NCI-H1417 treated with DMSO at 0.1 percent for 48 hours (cell line): ENCODE results near the gene ZNRF3.
"Not testable (repeated sequence)": the region's sequence is repeated elsewhere in the genome, so short reads cannot be mapped to it uniquely, and the experiment has no call there.

Source experiments
- DNase-seq: peaks from one replicate; lab custom pipeline; 2025; lab: John Stamatoyannopoulos, UW

Gene ZNRF3

DNA sequence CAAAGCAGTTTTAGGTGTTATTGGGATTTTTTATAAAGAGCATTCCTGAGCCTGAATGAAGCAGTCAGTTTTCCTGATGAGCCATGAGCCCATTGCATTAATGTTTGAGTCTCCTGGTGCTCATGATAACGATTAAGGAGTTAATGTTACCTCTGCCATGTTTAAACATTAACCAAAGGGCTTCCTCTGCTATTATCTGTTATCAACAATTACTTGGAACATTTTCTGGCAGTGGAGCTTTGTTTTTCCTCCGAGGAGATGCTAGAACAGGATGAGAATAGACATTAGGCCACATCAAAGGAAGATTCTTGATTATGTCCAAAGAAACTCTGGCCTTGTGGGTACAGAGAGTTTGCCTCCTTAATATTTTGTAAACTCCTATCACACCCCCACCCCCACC is 49.9 kb downstream of the ZNRF3 start:
- no peak for DNase-seq

DNA sequence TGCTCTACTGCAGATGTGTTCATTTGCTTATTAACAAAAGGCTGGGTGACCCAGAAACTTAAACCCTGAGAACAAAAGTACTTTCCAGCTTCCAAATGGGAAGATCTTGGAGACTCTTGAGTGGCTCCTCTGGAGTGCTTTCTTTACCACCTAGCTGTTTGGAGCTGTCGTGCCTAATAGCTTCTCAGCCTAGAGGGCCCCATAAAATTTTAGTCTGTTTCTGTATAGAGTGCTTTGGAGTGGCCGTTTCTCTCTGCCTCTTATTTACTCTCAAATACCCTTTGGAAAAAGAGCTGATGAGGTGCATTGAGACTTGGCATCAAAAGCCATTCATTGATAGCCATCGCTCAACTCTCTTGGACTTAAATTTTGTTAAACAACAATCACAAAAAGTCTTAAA is 50.7 kb downstream of the ZNRF3 start:
- DNase-seq = no peak

DNA sequence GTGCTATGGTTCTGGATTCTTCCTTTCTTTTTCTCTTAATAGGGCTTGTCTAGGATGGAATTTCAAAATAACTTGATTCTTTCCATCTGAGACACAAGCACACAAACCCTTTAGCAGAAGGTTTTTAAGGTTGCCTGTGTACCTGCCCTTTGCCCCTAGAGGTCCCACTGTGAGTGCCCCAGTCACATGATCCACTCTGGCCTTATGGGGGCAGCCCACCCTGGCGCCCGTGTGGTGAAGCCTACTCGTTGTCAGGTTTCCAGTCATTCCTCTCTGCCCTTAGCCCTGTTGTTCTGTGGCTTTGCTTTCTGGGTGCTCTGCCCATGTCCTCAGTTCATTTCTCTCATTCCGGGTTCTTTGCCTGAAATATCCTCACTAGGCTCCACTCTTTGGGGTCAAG is 51.8 kb downstream of the ZNRF3 start:
- DNase-seq = no peak

DNA sequence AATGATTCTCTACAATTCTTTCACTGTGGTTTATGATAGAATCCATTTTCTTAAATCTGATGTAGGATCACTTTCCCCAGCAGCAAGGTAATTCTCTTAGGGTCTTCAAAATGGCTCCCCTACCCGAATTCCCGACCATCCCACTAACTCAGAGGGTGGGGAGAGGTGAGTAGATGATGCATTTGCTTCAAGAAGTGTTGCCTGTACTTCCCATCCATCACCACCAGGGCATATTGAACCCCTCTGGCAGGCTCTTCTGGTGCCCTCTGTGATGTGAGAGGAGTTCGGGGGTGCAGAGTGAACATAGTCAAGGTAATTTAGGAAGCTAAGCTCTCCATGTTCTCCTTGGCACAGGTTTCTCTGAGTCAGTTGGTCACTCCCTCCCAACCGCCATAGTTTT is 52.3 kb downstream of the ZNRF3 start:
- DNase-seq = no peak

DNA sequence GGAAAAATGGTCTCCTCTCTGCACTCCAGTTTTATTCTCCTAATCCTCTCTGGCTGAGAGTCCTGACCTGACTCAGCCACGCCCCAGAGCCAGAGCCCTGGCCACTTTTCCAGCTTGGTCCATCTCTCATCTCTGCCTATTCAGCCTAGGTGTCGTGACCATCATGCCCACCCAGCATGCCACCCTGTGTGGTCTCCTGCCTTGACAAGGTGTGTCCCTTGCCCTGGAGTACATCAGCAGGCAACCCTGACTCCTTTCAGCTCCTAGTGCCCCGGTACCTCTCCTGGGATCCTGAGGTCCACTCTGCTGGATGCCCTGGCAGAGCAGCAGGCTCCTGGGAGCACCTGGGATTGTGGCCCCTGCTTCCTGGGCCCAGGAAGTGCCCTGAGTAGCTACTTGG is 52.8 kb downstream of the ZNRF3 start:
- no peak for DNase-seq

DNA sequence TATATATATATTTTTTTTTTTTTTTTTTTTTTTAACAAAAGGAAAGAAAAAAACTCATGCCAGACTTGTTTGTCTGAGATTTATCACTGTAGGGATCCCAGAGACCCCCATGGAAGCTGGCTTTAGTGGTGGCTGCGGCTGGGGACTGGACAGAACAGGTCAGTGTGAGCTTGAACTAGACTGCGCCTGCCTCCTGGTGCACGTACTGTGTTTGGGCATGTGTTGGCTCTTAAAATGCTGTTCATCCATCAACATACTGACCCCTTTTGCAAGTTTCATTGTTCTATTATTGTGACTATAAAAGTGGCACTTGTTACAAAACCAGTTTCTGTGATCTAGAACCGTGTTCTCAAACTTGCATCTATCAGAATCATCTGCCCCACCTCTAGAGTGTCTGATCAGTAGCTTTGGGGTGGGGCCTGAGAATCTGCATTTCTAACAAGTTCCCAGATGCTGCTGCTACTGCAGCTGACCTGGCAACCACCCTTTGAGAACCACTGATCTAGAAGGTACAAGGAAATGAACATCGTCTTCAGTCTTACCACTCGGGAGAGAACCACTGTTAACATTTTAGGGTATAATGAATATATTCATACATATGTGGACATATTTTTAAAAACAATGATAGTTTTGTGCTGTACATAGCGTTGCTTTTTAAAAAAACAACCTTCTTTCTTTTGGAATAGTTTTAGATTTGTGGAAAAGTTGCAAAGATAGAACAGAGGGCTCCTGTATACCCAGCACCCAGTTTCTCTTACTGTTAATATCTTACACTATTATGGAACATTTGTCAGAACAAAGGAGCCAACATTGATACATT is 54.0 kb downstream of the ZNRF3 start:
- no peak for DNase-seq

DNA sequence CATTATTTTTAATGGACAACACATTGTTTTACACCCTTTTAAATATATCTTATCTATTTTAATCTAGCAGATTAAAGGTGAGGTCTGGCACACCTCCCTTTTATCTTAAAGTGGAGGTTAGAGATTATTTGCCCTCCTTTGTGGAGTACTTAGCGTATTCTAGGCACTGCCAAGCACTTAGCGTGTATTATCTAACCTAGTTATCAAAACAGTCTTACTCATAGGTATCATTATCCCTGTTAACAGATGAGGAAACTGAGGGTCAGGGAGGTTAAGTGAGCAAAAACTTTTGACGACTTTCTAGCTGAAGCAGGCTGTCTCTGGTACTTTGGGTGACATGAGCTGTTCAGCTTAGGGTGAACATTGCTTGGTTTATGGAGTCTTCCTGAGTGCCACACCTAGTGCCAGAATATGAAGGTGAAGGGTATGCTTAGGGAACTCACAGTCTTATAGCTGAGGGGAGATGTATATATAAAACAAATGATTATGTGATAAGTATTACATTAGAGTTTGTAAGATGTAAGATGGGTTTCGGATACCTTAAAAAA is 55.0 kb downstream of the ZNRF3 start:
- DNase-seq = no peak

GRCh38 chr22:28939394-28939793 is 56.0 kb downstream of the ZNRF3 start:
- no peak for DNase-seq

GRCh38 chr22:28939932-28940331 is 56.6 kb downstream of the ZNRF3 start:
- no peak for DNase-seq

DNA sequence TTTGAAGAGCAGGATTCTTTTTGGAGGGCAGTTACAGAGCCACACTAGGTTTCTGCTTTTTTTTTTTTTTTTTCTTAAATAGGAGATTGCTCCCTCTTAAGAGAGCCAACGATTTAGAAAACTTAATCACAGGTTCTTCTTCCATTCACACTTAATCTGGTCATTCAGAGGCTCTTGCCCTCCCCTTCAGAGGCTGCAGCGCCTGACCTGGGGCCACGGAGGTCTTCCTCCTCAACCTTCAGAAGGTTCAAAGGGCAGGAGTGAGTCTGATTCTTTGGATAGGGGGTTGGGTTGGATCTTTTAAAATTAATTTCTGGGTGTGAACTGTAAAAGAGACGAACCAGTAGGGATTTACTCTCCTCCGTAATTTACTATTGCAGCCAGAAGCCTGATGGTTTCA is 57.1 kb downstream of the ZNRF3 start:
- DNase-seq = no peak

GRCh38 chr22:28942333-28942732 is 59.0 kb downstream of the ZNRF3 start:
- no peak for DNase-seq

- no peak for DNase-seq
Measured at GRCh38 chr22:28942801-28943500, 59.6 kb downstream of the ZNRF3 start.

DNA sequence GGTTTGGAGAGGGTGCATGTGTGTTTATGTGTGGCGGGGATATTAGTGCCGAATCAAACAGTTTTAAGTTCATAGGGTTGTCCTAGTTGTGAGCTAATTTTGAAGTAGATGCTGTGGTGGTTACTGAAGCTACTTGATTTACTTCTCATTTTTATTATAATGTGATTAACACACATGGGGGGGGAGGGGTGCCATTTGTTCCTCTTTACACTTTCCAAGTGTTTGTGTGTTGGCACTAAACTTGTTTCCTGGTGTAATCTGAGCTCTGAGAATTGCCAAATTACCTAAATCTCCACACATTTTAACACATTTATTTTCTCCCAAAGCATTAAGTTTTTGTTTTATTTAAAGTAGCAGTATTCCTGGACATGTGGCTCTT is 60.1 kb downstream of the ZNRF3 start:
- DNase-seq = no peak

DNA sequence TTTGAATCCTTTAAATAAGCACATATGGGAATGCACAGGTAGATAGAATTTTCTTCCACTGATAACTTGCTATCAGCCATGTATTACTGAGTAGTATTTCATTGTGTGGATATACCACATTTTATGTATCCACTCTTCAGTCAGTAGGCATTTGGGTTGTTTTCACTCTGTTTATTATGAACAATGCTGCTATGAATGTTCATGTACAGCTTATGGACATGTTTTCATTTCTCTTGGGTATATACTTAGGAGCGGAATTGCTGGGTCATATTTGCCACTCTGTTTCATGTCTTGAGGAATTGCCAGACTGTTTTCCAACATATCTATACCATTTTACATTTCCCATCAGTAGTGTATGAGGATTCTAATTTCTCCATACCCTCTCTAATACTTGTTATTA is 63.8 kb downstream of the ZNRF3 start:
- no peak for DNase-seq

DNA sequence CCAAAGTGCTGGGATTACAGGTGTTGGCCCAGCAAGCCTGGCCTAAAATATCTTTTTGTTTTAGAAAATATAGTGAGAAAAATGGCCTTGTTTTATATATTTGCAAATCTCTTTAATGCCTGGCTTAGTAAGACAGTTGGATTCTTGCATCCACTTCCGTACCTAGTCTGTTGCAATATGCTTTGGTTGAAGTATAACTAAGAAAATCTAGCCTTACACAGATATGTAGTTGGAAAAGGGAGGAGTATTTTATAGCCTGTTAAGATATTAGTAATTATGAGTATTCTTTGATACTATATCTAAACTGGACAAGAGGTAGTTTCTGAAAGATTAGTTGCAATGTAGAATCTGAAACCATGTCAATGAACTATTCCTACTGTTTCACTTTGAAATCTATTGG is 65.1 kb downstream of the ZNRF3 start:
- DNase-seq = no peak

- DNase-seq = not testable (repeated sequence)
Measured at GRCh38 chr22:28948860-28949551, 65.6 kb downstream of the ZNRF3 start.

DNA sequence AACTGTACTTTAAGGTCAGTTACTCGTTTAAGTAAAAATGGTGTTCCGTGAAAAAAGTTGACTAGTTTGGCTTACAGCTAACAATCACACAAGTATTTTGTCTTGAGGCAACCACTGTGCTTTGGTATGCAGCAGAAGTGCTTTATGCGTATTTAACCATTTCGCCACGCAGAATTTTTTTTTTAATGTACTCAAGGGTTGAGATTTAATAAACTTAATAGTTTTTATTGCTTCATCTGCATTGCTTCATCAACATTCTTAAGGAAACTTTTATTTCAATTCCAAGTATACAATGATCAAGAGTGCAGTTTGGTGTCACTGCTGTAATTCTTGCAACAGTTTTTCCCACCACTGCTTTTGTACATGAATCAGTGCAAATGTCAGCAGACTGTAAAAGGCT is 66.4 kb downstream of the ZNRF3 start:
- DNase-seq = no peak

DNA sequence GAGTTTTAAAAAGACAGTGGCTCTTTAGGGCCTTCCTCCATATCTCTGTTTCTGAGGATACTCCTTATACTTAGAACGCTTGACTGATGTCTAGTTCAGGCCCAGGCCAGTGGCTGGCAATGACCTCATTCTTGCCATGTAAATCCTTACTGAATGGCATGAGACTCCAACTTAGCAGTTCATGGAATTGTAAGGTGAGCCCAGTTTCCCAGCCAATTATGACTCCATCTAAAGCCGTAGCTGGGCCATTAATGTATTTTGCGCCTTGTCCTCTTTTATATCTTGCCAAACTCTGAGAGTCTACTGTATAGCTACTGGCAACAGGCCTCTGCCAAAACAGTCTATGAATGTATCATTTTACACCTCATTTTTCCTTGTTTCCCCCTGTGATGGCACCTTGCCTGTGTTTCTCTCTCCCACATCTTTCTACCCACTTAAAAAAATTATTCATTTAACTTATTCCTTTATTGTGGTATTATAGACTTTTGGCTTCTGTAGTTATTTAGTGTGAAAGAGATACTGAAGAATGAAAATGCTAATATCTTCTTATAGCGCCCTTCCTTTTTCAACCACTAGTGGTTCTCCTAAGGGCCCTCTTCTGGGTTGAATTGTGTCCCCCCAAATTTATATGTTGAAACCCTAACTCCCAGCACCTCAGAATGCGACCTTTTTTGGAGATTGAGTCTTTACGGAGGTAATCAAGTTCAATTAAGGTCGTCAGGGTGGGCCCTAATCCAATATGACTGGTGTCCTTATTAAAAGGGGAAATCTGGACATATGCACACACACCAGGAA is 67.4 kb downstream of the ZNRF3 start:
- no peak for DNase-seq

GRCh38 chr22:28951530-28951929 is 68.2 kb downstream of the ZNRF3 start:
- DNase-seq = no peak

GRCh38 chr22:28951969-28952521 is 68.7 kb downstream of the ZNRF3 start:
- no peak for DNase-seq

DNA sequence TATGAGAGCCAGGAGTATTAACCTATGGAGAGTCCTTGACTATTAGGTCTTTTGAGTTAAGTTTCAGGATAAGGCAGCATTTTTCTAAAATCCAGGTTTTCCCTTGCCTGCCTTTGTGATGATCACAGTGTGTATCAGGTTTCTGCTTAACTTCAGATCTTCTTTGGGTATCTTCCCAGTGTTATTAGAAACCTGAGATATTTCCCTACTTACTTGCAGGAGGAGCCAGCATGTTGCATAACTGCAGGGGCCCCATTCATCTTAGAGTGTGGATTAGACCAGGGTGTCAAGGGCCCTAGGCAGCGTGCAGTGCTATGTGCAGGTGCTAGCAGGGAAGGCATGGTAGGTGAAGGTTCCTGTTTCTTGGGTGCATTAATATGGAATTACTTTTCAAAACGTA is 69.5 kb downstream of the ZNRF3 start:
- DNase-seq = no peak

- no peak for DNase-seq
Measured at GRCh38 chr22:28953403-28953802, 70.0 kb downstream of the ZNRF3 start.
